Measurements from ENCODE around the gene KIF26B.

The KIF26B gene

DNA sequence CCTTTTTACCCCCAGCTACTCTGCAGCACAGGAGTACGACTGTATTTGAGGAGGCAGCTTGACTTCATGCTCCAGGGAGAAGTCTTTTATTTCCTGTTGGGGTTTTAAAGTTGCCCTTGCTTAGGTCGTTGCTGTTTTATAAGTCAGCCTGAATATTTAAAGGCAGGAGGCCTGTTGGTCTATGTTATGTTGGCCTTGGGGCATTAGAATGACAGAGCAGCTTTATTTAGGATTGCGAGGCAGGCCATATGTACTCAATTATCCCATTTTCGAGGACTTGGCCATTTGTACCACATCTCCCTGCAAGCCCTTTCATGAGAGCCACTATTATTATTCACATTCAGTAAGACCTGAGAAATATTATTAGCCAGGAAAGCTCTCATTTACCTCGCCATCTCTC, 47.0 kb downstream of the KIF26B start:
- Histone ChIP-seq H3K4me3 (ENCODE audit: low read length) (no peak overlapping the region), H3K27me3 (ENCODE audit: control insufficient read depth, insufficient read depth, low read length) (no peaks in the 10 kb centered on the region), H3K9ac (ENCODE audit: low read length) (no peak overlapping the region), H3K4me1 (ENCODE audit: control insufficient read depth, insufficient read depth, low read length) (no peaks in the 10 kb centered on the region), H3K9me3 (ENCODE audit: control insufficient read depth, low read length) (no peaks in the 10 kb centered on the region), H3K36me3 (ENCODE audit: control insufficient read depth, insufficient read depth, low read length) (no peaks in the 10 kb centered on the region)

DNA sequence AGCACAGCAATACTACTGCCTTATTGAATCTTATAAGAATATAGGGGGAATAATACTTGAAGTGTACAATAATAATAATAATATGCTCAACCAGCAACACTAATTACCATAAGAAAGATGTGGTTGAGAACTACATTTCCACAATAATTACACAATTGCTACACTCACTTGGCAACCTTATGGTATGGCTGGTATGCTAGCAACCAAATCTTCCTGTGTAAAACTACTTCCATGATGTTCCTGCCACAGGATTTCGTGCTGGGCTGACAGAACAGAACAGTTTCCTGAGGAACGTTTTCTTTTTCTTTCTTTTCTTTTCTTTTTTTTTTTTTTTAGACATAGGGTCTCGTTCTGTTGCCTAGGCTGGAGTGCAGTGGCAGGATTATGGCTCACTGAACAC, 50.6 kb downstream of the KIF26B start:
- Histone ChIP-seq H3K4me1 (ENCODE audit: control insufficient read depth, insufficient read depth, low read length) (no peaks in the 10 kb centered on the region), H3K4me3 (ENCODE audit: low read length) (no peak overlapping the region), H3K36me3 (ENCODE audit: control insufficient read depth, insufficient read depth, low read length) (no peaks in the 10 kb centered on the region), H3K9me3 (ENCODE audit: control insufficient read depth, low read length) (peaks cover 7% of the 10 kb centered on the region), H3K9ac (ENCODE audit: low read length) (no peak overlapping the region), H3K27me3 (ENCODE audit: control insufficient read depth, insufficient read depth, low read length) (no peaks in the 10 kb centered on the region)

DNA sequence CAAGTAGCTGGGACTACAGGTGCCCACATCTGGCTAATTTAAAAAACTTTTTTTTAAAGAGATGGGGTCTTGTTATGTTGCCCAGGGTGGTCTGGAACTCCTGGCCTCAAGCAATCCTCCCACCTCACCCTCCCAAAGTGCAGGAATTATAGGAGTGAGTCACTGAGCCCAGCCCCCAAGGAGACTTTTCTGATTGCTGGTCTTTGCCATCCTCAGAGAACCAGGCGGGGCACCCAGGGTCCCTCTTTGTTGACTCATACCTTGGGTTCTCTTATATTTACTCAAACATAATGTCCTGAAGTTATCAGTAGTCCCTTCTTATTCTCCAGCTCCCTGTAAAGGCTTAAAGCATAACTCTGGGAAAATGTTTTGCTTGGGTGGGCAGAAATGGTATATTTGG, 51.1 kb downstream of the KIF26B start:
- no peaks in the 10 kb centered on the region for H3K36me3 ChIP-seq (ENCODE audit: control insufficient read depth, insufficient read depth, low read length)

GRCh38 chr1:245207056-245207638, 52.4 kb downstream of the KIF26B start:
- no peaks in the 10 kb centered on the region for H3K4me1 ChIP-seq (ENCODE audit: control insufficient read depth, insufficient read depth, low read length)
- H3K27me3 ChIP-seq (ENCODE audit: control insufficient read depth, insufficient read depth, low read length) = no peaks in the 10 kb centered on the region
- peaks cover 7% of the 10 kb centered on the region for H3K9me3 ChIP-seq (ENCODE audit: control insufficient read depth, low read length)
- no peak overlapping the region for H3K4me3 ChIP-seq (ENCODE audit: low read length)
- no peak overlapping the region for H3K9ac ChIP-seq (ENCODE audit: low read length)
- H3K36me3 ChIP-seq (ENCODE audit: control insufficient read depth, insufficient read depth, low read length) = no peaks in the 10 kb centered on the region

More for the DNA sequence above, 51.1 kb downstream of the KIF26B start:
- Histone ChIP-seq H3K9ac (ENCODE audit: low read length) (no peak overlapping the region), H3K27me3 (ENCODE audit: control insufficient read depth, insufficient read depth, low read length) (no peaks in the 10 kb centered on the region), H3K9me3 (ENCODE audit: control insufficient read depth, low read length) (peaks cover 7% of the 10 kb centered on the region), H3K4me1 (ENCODE audit: control insufficient read depth, insufficient read depth, low read length) (no peaks in the 10 kb centered on the region), H3K4me3 (ENCODE audit: low read length) (no peak overlapping the region)

DNA sequence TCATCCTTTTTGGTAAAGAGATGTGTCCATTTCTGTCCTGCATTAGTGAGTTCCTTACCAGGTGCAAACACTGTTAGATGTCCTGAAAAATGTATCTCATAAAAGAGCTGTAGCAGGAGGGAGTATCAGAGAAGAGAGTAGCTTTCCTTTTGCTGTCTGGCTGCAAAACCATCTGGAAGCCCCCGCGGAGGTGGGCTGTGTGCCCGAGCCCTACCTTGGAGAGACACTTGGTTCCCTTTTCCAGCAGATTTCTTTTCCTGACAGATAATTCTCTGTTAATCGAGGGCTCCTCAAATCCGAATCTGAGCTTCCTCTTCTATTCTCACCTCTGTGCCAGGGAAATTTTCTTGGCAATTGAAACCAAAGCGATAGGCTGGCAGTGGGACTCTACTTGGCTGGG, 53.0 kb downstream of the KIF26B start:
- Histone ChIP-seq H3K27me3 (ENCODE audit: control insufficient read depth, insufficient read depth, low read length) (no peaks in the 10 kb centered on the region), H3K4me1 (ENCODE audit: control insufficient read depth, insufficient read depth, low read length) (no peaks in the 10 kb centered on the region), H3K9me3 (ENCODE audit: control insufficient read depth, low read length) (peaks cover 7% of the 10 kb centered on the region)

GRCh38 chr1:245209658-245210435, 55.1 kb downstream of the KIF26B start:
- H3K4me3 ChIP-seq (ENCODE audit: low read length) = no peak overlapping the region
- peaks cover 7% of the 10 kb centered on the region for H3K9me3 ChIP-seq (ENCODE audit: control insufficient read depth, low read length)
- no peaks in the 10 kb centered on the region for H3K36me3 ChIP-seq (ENCODE audit: control insufficient read depth, insufficient read depth, low read length)
- no peak overlapping the region for H3K9ac ChIP-seq (ENCODE audit: low read length)
- H3K27me3 ChIP-seq (ENCODE audit: control insufficient read depth, insufficient read depth, low read length) = no peaks in the 10 kb centered on the region
- H3K4me1 ChIP-seq (ENCODE audit: control insufficient read depth, insufficient read depth, low read length) = no peaks in the 10 kb centered on the region

More for the DNA sequence above, 53.0 kb downstream of the KIF26B start:
- H3K36me3 ChIP-seq (ENCODE audit: control insufficient read depth, insufficient read depth, low read length) = no peaks in the 10 kb centered on the region
- no peak overlapping the region for H3K4me3 ChIP-seq (ENCODE audit: low read length)
- H3K9ac ChIP-seq (ENCODE audit: low read length) = no peak overlapping the region

- Histone ChIP-seq H3K4me3 (ENCODE audit: low read length) (no peak overlapping the region), H3K36me3 (ENCODE audit: control insufficient read depth, insufficient read depth, low read length) (no peaks in the 10 kb centered on the region), H3K4me1 (ENCODE audit: control insufficient read depth, insufficient read depth, low read length) (no peaks in the 10 kb centered on the region), H3K27me3 (ENCODE audit: control insufficient read depth, insufficient read depth, low read length) (no peaks in the 10 kb centered on the region), H3K9me3 (ENCODE audit: control insufficient read depth, low read length) (peaks cover 7% of the 10 kb centered on the region), H3K9ac (ENCODE audit: low read length) (no peak overlapping the region)
Measured at GRCh38 chr1:245211035-245211749, 56.4 kb downstream of the KIF26B start.

DNA sequence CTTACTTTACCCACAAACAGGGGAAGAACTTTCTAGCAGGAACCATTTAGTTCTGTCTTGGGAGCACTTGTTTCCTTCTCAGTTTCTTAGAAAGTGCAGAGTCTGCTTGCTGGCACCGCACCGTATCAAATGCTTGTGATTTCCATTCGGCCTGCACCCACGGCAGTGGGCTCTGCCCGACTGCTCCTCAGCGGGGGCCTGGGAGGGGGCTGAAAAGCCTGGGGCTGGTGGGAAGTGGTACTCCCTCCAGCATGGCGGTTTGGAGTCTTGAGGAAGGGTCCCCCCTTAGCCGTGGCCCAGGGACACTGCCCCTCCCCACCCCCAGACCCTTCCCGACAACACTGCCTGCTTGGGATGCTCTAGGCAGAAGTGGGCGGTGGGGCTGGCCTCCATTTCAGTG, 57.0 kb downstream of the KIF26B start:
- H3K9me3 ChIP-seq (ENCODE audit: control insufficient read depth, low read length) = peaks cover 7% of the 10 kb centered on the region
- no peaks in the 10 kb centered on the region for H3K36me3 ChIP-seq (ENCODE audit: control insufficient read depth, insufficient read depth, low read length)
- no peaks in the 10 kb centered on the region for H3K4me1 ChIP-seq (ENCODE audit: control insufficient read depth, insufficient read depth, low read length)
- no peak overlapping the region for H3K4me3 ChIP-seq (ENCODE audit: low read length)
- H3K27me3 ChIP-seq (ENCODE audit: control insufficient read depth, insufficient read depth, low read length) = no peaks in the 10 kb centered on the region
- H3K9ac ChIP-seq (ENCODE audit: low read length) = no peak overlapping the region

- peaks cover 7% of the 10 kb centered on the region for H3K9me3 ChIP-seq (ENCODE audit: control insufficient read depth, low read length)
- H3K36me3 ChIP-seq (ENCODE audit: control insufficient read depth, insufficient read depth, low read length) = no peaks in the 10 kb centered on the region
- no peaks in the 10 kb centered on the region for H3K27me3 ChIP-seq (ENCODE audit: control insufficient read depth, insufficient read depth, low read length)
- H3K4me3 ChIP-seq (ENCODE audit: low read length) = no peak overlapping the region
- no peaks in the 10 kb centered on the region for H3K4me1 ChIP-seq (ENCODE audit: control insufficient read depth, insufficient read depth, low read length)
- H3K9ac ChIP-seq (ENCODE audit: low read length) = no peak overlapping the region
Measured at GRCh38 chr1:245212221-245212710, 57.5 kb downstream of the KIF26B start.

DNA sequence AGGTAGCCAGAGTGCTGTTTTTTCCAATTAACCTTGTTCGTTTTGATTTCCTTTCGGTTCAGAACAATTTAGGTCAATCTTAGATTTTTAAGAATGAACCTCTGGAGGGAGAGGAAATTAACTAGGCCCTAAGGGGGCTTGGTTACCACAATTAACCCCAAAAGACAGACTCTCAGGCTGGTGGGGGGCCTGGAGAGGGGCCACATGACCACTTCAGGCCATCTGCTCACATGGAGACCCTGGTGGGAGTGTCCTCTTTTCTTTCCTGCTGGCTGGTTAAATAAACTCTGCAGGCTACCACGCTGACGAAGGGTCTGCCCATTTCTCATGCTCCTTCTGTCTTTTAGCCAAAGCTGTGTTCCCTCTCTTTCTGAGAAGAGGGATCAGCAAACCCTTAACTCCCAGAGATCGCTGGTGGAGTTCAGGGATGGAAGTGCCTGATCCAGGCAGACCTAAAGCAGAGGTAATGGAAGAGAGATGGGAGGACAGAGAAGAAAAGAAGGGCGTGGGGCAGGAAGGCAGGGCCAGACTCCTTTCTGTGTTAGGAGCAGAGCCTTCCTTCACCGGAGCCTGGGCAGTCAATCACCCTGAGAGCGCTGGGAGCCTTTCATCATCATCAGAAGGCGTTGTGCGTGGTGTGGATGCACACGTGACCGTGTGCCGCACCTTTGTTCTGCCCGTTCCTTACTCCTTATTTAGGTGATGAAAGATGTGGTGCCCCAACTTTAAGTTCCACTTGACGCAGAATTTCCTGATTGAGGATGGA, 58.5 kb downstream of the KIF26B start:
- no peak overlapping the region for H3K4me3 ChIP-seq (ENCODE audit: low read length)
- no peaks in the 10 kb centered on the region for H3K9me3 ChIP-seq (ENCODE audit: control insufficient read depth, low read length)
- no peak overlapping the region for H3K9ac ChIP-seq (ENCODE audit: low read length)
- H3K27me3 ChIP-seq (ENCODE audit: control insufficient read depth, insufficient read depth, low read length) = no peaks in the 10 kb centered on the region
- H3K4me1 ChIP-seq (ENCODE audit: control insufficient read depth, insufficient read depth, low read length) = no peaks in the 10 kb centered on the region
- H3K36me3 ChIP-seq (ENCODE audit: control insufficient read depth, insufficient read depth, low read length) = no peaks in the 10 kb centered on the region

DNA sequence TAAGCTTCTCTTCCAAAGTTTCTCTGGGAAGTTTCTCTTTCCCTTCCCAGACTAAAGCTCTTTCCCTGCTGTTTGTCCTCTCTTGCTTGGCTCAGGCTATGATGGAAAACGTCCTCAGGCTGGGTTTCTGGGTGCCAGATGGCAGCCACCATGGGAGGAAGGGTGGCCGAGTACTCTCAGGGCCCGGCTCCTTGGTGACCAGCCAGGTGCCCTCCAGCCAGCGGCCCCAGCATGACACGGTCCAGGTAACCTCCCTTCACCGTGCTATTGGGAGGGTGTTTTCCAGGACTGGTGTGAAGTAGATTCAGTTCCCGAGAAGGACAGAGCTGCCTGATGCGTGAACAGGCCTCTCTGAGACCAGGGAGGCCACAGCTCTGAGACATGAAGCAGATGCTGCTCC, 60.3 kb downstream of the KIF26B start:
- H3K9ac ChIP-seq (ENCODE audit: low read length) = no peak overlapping the region
- no peaks in the 10 kb centered on the region for H3K4me1 ChIP-seq (ENCODE audit: control insufficient read depth, insufficient read depth, low read length)
- no peaks in the 10 kb centered on the region for H3K9me3 ChIP-seq (ENCODE audit: control insufficient read depth, low read length)
- H3K4me3 ChIP-seq (ENCODE audit: low read length) = no peak overlapping the region
- no peaks in the 10 kb centered on the region for H3K36me3 ChIP-seq (ENCODE audit: control insufficient read depth, insufficient read depth, low read length)
- H3K27me3 ChIP-seq (ENCODE audit: control insufficient read depth, insufficient read depth, low read length) = no peaks in the 10 kb centered on the region
